HG02870 (cell line): Measurements from ENCODE around the gene MR1.
"Not testable (repeated sequence)": the region's sequence is repeated elsewhere in the genome, so short reads cannot be mapped to it uniquely, and the experiment has no call there.

Source experiments
- ATAC-seq: cut with Tn5 transposase; IDR thresholded peaks from one replicate; pipeline ENCODE4 v1.9.1; 2021; ENCODE audit warnings: mild to moderate bottlenecking, moderate library complexity; ENCODE audit not compliant: unreplicated experiment

Gene MR1

DNA sequence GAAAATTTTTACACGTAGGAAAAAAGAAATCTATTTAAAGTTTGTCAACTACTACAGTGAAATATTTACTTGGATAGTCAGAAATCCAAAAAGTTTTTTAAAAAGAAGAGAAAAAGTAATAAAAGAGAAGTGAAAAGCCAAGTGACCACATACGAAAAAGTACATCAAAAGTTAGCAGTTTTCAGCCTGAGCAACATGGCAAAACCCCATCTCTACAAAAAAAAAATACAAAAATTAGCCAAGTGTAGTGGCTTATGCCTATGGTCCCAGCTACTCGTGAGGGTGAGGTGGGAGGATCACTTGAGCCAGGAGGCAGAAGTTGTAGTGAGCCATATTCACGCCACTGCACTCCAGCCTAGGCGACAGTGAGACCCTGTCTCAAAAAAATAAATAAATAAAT is 5.2 kb upstream of the MR1 start:
- no peak for ATAC-seq

DNA sequence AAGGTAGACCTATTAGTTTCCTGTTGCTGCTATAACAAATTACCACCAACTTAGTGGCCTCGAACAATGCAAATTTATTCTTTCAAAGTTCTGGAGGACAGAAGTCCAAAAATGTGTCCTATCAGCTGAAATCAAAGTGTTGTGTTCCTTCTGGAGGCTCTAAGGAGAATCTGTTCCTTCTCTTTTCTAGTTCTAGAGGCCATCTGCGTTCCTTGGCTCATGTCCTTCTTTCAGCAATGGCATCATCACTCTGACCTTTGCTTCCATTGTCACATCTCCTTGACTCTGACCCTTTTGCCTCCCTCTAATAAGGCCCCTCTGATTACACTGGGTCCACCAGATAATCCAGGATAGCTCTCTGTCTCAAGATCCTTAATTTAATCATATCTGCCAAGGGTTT is 1.2 kb upstream of the MR1 start:
- no peak for ATAC-seq

DNA sequence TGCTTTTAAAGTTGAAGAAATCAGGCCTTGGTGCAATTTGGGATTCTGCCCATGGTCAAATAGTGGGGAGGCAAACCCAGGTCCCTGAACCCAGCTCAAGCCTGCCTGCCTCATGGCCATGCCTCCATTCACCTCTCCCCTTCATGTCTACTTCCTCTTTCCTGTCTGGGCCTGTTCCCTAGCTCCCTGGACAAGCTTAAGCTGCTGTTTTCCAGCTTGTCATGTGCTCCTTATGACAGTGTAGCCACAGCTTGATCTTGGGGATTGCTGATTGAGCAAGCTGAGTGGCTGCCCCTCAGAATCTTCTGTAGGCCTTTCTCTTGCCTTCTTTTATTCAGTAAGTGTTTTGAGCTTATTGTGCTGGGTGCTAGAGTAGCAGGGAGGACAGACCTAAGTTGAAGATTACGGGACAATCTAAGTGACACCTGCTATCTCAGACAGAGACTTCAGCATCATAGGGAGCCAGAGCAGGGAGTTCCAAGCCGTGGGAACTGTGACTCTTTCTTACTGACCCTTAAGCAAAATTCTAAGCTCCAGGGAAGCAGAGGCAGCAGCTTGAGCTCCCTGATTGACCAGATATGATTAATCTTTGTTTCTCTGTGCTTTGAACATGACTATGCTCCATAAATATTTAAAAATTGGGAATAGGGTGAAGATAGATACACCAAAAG is 520 bp upstream of the MR1 start:
- peak; percentile 20 for ATAC-seq

DNA sequence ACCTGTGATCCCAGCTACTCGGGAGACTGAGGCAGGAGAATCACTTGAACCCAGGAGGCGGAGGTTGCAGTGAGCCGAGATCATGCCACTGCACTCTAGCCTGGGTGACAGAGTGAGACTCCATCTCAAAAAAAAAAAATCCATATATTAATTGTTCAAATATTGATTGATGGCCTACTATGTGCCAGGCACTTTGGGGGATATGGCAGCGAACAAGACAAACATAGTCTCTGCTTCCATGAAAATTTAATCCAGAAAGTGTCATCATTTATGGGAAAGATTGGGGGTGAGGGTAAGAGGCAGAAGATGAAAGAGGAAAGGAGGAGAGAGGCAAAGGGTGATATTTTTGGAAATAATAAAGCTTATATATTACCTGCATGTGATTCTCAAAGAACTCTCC is 1.4 kb downstream of the MR1 start:
- ATAC-seq, result not testable (repeated sequence)

DNA sequence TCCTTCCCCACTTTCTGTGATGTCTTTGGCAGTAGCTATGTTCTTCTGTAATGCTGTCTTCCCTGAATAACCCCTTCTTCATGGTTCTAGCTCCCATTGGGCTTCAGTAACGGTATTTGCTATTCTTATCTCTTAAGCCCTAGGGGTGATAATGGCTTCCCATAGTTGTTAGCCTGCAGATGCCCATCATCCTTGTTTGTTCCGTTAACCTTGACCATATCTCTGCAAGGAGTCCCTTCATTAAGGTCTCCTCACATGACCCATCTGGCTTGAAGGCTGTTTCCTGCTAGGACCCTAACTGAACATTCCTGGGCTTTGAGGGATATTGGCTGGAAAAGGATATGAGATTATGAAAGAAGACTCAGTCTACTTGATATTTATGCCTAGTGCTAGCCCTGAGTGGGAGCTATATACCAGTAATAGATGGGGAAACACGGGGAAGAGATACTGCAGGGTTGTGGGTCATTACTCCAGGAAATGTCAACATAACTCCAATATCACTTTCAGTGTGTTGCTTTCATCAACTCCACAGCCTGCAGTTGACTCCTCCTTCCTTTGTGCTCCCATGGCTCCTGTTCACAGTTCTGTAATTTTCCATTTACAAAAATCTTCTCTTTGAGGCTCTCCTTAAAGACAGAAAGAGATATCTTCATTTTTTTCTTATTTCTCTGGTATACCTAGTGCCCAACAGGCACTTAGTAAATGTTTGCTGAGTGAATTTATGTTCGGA is 2.5 kb downstream of the MR1 start:
- no peak for ATAC-seq

DNA sequence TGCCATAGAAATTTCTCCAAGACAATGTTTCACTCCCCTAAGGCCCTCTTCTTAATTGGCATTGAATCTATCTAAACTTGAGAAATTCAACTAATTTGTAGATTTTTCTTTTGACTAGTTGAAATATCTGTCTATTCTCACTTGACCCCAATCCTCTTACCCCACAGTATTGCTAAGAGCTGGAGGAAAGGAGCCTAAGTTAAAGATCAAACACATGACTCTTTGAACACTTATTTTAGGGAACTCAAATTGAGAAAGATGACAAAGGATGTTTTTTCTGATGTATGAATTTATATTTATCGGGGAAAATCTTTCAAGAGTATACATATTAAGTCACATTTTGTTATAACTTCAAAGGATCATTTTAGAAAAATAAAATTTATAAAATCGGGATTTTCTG is 3.6 kb downstream of the MR1 start:
- ATAC-seq, result no peak

DNA sequence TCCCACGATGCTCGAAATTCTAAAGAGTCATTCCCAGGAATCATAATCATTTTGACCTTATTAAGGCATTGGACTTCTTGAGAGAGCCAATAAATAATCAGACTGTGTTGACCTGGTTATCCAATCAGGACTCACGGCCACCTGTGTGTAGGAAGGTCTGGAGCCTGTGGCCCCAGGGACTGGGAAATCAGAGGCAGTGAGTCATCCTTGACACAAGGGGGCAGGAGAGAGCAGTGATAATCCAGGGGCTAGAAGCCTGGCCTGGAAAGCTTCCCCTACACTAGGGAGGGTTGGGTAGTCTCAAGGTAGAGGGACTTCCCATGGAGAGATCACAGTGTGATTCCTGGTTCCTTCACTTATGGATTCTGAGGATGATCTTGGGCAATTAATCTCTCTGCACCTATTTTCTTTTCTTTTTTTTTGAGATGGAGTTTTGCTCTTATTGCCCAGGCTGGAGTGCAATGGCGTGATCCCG is 4.7 kb downstream of the MR1 start:
- ATAC-seq, result peak; percentile 37

DNA sequence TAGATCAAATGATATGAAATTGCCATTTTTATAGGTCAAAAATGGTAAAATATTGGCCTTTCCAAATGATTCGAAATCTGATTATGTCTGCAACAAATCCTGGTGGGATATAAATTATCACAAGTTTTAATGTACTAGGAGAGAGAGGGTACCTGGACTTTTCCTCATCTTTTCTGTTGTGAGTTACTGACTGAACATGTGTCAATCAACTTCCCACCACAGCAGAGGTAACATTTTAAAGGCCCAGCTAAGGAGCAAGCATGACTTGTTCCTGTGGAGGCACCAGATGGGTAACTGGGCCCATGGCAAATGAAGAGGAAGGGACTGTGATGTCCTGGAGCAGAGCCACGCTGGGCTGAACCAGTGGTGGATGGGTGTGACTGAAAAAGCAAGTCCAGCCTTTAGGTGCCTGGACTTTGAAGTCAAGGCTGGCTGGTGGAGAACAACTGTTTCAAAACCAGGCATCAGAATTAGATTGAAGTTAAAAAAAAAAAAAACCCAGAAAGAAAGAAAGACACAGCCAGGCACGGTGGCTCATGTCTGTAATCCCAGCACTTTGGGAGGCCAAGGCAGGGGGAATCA is 6.6 kb downstream of the MR1 start:
- no peak for ATAC-seq

DNA sequence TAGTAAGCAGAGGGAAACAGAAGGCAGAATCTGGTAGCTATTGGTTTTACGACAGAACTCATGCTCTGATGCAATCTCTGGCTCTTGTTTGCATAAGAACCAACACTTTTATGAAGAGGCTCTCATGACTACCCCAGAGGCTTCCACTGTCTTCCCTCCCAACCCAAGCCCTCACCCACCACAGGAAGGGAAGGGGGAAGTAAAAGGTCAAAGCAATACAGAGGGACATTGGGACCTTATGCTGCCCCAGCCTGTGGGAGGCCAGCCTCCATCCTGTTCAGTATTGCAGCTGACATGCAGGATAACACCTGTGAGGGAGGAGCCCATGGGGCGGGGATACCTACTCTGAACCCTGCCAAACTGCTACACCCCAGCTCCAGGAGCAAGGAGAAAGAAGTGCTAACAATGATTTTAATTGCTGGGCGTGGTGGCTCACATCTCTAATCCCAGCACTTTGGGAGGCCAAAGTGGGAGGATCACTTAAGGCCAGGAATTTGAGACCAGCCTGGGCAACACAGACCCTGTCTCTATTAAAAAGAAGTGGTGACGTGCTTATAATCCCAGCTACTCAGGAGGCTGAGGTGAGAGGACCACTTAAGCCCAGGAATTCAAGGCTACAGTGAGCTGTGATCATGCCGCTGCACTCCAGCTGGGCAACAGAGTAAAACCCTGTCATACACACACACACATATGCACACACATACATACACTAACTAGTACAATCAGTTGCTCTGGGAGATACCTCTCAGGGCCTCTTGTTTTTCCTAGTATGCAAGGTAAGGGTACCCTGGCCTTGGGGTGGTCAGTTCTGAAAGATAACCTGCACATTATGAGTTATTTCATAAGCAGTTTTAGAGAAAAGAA is 9.5 kb downstream of the MR1 start:
- ATAC-seq, result no peak

DNA sequence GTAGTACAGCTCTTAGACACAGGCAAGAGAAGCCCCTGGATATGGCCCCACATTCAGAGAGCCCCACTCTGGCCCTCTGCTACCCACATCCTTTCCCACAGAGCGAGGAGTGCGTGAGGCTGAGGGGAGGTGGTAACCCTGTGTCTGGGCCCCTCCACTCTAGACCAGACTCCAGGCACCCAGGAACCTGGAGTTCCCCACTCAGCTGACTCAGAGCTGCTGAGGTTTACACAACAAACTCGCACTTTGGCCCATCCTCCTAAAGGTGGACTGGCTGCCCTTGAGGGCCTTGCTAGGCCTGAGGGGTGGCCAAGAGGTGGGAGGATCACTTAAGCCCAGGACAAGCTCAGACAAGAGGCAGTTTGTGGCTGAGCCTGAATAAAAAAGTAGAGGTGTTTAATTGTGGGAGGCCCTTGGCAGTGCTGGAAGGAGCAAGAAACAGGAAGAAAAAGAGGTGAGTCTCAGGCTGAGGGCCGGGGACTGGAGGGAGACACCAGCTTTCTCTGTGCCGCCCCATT is 10.7 kb downstream of the MR1 start:
- peak; percentile 90 for ATAC-seq

DNA sequence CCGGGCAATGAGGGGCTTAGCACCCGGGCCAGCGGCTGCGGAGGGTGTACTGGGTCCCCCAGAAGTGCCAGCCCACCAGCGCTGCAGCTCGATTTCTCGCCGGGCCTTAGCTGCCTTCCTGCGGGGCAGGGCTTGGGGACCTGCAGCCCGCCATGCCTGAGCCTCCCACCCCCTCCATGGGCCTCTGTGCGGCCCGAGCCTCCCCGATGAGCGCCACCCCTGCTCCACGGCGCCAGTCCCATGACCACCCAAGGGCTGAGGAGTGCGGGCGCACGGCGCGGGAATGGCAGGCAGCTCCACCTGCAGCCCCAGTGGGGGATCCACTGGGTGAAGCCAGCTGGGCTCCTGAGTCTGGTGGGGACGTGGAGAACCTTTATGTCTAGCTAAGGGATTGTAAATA is 12.2 kb downstream of the MR1 start:
- ATAC-seq, result not testable (repeated sequence)

DNA sequence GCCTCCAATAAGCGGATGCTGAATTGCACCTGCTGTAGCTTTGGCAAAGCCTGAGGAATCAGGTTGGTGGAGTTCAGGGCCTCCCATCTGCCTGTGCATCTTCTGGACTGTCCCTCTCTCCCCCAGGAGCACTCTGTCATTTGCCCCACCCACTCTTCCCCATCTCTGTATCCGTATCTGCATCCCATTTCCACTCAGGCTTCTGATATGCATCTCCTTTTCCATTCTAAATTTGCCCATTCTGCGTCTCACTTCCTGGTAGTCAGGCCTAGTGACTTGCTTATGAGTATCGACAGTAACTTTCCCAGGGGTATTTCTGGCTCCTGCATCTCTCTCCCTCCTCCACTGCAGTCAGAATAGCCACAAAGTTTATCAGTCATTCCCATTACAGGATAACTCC is 15.6 kb downstream of the MR1 start:
- no peak for ATAC-seq

DNA sequence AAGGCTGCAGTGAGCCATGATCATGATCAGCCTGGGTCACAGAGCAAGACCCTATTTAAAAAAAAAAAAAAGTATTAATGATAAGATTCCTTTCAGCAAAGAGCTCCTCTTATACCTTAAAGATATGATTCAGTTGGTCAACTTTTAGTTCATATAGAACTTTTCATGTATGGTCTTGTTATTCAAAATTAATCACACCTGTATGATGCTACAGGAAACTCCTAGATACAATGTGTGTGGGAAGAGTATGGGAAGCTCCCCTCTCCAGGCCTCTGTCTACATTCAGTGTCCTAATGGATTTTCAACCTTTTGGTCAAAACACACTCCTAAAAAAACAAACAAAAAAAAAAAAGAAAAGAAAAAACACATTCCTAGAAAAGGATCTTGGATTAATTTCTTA is 17.1 kb downstream of the MR1 start:
- ATAC-seq, result no peak

DNA sequence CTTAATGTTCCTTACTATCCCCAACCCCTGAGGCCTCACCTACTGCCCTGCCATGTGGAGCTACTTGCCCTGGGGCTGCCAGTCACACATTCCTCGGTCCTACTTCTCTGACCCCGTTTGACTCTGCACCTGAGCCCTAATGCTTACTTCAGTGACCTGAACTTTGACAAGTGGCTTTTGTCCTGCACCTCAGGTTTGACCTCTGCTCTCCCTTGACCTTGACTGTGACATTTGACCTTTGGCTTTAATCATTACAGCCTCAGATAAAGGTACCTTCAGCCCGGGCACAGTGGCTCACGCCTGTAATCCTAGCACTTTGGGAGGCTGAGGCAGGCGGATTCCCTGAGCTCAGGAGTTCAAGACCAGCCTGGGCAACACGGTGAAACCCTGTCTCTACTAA is 22.8 kb downstream of the MR1 start:
- no peak for ATAC-seq

DNA sequence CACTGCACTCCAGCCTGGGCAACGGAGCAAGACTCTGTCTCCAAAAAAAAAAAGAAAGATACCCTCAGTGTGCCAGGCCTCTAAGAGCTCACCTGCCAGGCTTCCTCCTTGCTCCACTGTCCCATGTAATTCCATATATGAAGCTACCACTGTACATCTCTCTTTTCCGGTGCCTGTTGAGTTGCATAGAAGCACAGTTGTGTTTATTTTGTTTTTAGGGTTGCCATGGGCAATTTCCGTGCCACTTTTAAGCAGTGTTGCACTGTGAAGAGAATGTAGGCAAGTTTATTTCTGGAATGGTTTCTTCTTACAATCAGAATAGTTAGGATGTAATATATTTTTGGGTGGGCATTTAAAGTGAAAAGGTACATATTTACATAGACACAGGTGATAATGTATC is 23.3 kb downstream of the MR1 start:
- no peak for ATAC-seq

DNA sequence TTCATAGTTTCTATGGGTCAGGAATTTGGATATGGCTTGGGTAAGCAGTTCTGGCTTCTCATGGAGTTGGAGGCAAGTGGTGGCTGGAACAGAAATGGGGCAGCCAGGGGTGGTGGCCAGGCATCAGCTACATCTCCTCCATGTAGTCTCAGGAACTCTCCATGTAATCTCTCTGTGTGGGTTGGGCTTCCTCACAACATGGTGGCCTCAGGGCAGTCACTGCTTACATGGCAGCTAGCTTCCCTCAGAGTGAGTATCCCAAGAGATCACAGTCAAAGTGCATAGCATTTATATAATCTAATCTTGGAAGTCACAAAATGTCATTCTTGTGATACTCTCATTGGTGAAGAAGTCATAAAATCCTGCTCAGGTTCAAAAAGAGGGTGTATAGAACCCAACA is 25.7 kb downstream of the MR1 start:
- no peak for ATAC-seq

DNA sequence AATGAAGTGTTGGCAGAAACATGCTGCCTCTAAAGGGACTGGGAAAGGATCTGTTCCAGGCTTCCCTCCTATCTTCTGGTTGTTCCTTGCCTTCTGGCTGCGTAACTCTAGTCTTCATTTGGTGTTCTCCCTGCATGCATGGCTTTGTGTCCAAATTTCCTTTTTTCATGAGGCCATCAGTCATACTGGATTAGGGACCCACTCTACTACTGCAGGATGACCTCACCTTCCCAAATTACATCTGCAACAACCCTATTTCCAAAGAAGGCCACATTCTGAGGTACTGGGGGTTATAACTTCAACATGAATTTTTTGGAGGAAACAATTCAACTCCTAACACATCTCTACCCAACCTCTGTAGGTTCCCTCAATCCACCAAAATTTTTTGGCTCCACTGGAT is 26.3 kb downstream of the MR1 start:
- ATAC-seq, result no peak

DNA sequence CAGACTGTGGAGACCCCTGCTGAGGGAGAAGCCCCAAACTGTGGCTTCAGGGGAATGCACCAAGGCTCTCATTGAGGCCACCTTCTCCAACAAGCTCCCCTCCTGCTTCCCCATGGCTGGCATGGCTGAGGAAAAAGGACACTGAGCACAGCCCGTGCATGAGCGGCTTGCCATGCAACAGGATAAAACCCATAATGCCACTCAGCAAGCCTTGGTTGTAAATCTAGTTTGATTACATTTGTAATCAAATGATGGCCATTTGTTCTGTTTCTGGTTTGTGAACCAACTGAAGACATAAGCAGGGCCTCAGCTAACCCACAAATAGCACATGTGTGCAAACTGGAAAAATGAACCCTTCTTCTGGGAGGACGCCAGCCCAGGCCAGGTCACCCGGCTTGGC is 27.2 kb downstream of the MR1 start:
- not testable (repeated sequence) for ATAC-seq

DNA sequence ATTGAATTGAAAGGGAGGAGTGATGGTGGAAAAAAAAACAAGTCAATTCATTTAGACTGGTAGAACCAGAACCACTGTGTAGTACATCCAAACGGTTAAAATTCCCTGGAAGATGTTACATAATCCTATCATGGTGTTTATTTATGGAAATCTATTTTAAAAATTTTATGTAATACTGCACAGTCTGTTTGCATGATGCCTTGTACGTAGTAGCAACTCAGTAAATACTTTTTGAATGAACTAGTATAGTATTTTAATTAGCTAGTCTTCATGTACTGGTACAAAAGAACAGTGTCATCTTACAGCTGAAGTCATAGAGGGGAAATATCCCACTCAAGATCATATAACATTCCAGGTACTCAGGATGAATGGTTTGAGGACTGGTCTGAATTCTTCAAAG is 27.7 kb downstream of the MR1 start:
- ATAC-seq, result no peak

DNA sequence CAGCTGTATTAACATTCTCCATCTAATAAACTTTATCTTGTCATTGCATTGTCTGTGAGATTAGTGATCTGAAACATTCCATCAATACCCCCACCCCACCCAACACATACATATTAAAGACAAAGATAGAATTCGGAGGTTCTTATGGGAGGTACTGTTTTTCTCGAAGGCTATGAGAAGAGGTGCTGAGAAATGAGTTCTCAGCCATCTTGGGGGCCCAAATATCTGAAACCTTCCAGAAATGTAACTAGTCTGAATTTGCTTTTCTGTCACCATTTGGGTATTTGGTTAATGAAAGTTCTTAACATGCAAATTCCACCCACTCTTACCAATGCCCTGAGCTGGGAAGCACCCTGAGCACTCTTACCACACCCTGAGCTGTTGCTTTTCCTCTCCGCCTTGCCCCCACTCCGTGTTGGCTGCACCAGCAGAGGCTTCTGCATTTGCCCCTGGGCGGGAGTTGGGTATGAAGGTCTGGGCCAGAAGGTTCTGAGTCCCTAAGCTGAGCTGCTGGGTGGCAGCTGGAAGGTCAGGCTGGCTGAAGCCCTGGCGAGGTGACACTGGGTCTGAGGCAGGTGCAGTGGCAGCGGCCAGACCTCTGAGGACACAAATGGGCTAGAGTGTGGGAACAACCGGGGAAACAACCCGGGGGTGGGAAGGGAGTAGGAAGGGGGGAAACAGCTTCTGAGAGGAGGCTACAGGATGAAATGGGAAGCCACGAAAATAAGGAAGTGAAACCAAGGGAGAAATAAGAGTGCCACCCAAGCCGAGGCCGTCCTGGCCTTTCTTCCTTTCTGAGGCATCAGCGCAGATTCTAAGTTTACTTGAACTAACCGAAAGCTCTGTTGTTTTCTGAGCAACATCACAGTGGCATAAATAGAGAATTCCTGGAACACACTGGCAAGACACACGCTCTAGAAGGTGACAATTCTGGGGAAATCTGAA is 28.4 kb downstream of the MR1 start:
- ATAC-seq, result peak; percentile 79
